Breast epithelium (tissue), 4 donors: ENCODE data around the gene CDC42SE2. TPM values are rescaled to one million over a fixed set of nuclear protein-coding genes. Genes with fewer than 3 reads are reported as not detected.

ENCODE experiments used
- DNase-seq, 2 donors: peaks; one replicate each; pipeline ENCODE4 v3.0.0-alpha.2; 2019; ENCODE audit warnings: low spot score in 2 of 2
- H3K27ac ChIP-seq, 2 donors: fragments of 200-600 bp; sonication (generic) in 1 of 2; one replicate each; pipeline ENCODE4 v1.5.1; 2016 to 2019; ENCODE audit warnings: mild to moderate bottlenecking in 1 of 2
- H3K27me3 ChIP-seq, 2 donors: fragments of 200-600 bp; sonication (generic) in 1 of 2; one replicate each; pipeline versions ENCODE4 v1.5.1 to v1.6.0; 2017 to 2019; ENCODE audit warnings: control low read depth in 1 of 2, mild to moderate bottlenecking in 1 of 2
- H3K36me3 ChIP-seq: fragments of 200-600 bp; one replicate; pipeline ENCODE4 v1.5.1; 2019
- H3K4me1 ChIP-seq, 2 donors: fragments of 200-600 bp; sonication (generic); one replicate each; pipeline ENCODE4 v1.5.1; 2016 to 2019; ENCODE audit warnings: control low read depth in 1 of 2
- H3K4me3 ChIP-seq, 3 donors: fragments of 200-600 bp; sonication (generic); 1 replicate in 2 of 3; 2 replicates in 1 of 3; pipeline ENCODE4 v1.5.1; 2016 to 2019; ENCODE audit warnings: mild to moderate bottlenecking in 3 of 3, moderate library complexity in 2 of 3
- H3K9me3 ChIP-seq, 2 donors: fragments of 200-600 bp; sonication (generic) in 1 of 2; one replicate each; pipeline ENCODE4 v1.5.1; 2016 to 2019; ENCODE audit warnings: control low read depth in 1 of 2
- CTCF ChIP-seq, 3 donors: fragments of 450-650 bp; IDR thresholded peaks; one replicate each; pipeline ENCODE4 v1.5.1; 2016 to 2017; ENCODE audit warnings: antibody characterized with exemption in 3 of 3, mild to moderate bottlenecking in 3 of 3, moderate library complexity in 3 of 3
- POLR2A ChIP-seq: fragments of 450-650 bp; IDR thresholded peaks from one replicate; pipeline ENCODE4 v1.6.1; 2016; ENCODE audit warnings: antibody characterized with exemption, mild to moderate bottlenecking, moderate library complexity
- POLR2AphosphoS5 ChIP-seq, 3 donors: sonication (generic); formaldehyde crosslinking; IDR thresholded peaks; one replicate each; pipeline ENCODE4 v1.6.1; 2017; ENCODE audit warnings: antibody characterized with exemption in 3 of 3
- intact Hi-C: fragments of 100-400 bp; cut with DNase I; formaldehyde crosslinking; loops from one replicate; pipeline ENCODE4 v1.15.1; 2023; ENCODE audit warnings: low total_unique reads
- total RNA-seq, 3 donors: library from RNA; depleted of rRNA; stranded (reverse); fragments of >200 nt; gene quantifications; one replicate each; pipeline ENCODE4 v1.1.0, GENCODE V29; 2016

The CDC42SE2 gene
- total RNA-seq, 3 donors from 2014 or later: 39.4 to 82.8 (median 41.0) TPM

DNA sequence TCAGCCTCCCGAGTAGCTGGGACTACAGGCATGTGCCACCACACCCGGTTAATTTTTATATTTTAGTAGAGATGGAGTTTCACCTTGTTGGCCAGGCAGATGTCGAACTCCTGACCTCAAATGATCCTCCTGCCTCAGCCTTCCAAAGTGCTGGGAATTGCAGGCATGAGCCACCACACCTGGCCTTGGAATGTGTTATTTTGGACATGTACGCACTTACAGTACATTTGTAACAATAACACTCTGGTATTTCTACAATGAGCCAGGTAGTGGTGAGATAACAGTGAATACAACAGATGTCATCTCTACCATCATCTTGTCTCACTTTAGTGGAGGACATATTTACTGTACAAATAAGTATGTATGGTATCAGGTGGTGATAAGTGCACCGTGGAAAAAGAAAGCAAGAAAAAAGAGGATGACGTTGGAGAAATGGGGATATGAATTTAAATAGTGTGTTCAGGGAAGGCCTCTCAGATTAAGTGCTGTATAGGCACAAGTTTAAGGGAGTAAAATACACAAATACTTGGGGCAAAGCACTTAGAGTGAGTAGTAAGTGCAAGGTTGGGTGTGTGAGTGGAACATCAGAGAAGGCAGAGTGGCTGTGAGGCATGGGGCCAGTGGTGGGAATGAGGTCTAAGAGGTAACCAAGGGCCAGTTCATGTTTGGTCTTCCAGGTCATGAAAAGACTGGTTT, 100.1 kb downstream of the CDC42SE2 start:
- DNase-seq: no peak
- Histone ChIP-seq H3K9me3 (no peaks in the 10 kb centered on the region), H3K27me3 (no peaks in the 10 kb centered on the region), H3K4me3 (no peak overlapping the region), H3K27ac (no peak overlapping the region), H3K4me1 (no peaks in the 10 kb centered on the region), H3K36me3 (no peaks in the 10 kb centered on the region)
- TF ChIP-seq CTCF (IDR thresholded peaks at IDR 0.05): no peak
- no peak for TF ChIP-seq POLR2AphosphoS5 (IDR thresholded peaks at IDR 0.05)
- TF ChIP-seq POLR2A: no peak
- intact Hi-C loops: no loop called here

DNA sequence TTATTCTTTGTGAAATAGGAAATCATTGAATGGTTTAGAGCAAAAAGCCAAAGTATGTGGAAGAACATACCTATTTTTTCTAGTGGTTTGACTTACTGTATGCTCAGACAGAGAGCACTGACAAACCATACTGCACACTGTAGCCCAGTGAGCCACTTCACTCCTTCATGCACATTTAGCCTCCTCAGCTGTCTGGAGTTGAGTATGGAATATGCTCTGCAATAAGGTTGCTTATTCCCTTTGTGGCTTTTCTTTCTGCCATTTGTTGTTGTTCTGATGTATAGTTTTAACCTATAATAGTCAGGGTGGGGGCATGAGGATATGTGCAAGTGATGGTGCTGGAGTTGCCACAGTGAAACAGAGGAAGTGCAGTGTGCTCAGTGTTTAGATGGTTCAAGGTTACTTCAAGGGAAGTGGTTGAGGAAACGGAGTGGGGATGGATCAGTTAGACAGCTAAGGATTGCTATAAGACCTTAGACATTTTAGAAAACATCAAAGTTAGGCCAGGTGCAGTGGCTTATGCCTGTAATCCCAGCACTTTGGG, 100.7 kb downstream of the CDC42SE2 start:
- H3K27ac ChIP-seq: no peak overlapping the region
- intact Hi-C loops: no loop called here
- H3K27me3 ChIP-seq: no peaks in the 10 kb centered on the region
- H3K4me1 ChIP-seq: no peaks in the 10 kb centered on the region
- H3K36me3 ChIP-seq: no peaks in the 10 kb centered on the region
- TF ChIP-seq POLR2A (no peak), CTCF (IDR thresholded peaks at IDR 0.05) (no peak), POLR2AphosphoS5 (IDR thresholded peaks at IDR 0.05) (no peak)
- no peak overlapping the region for H3K4me3 ChIP-seq
- DNase-seq: no peak
- H3K9me3 ChIP-seq: no peaks in the 10 kb centered on the region

DNA sequence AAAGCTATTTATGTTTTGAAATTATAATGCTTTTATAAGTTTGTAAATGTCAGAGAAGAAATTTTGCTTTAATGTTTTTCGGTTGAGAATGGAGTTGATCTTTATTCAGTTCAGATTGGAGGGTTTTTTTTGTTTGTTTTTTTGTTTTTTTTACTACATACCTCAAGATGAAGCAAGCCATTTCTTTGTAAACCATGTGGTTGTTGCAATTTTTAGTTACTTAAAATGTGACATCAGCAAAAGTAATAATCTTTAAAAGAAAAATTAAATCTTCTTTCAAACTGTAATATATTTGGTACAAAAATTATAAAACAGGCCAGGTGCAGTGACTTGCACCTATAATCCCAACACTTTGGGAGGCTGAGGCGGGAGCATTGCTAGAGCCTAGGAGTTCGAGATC, 102.6 kb downstream of the CDC42SE2 start:
- H3K4me1 ChIP-seq: no peaks in the 10 kb centered on the region
- no peaks in the 10 kb centered on the region for H3K36me3 ChIP-seq
- no peak overlapping the region for H3K4me3 ChIP-seq
- no peaks in the 10 kb centered on the region for H3K27me3 ChIP-seq
- no peak for TF ChIP-seq POLR2AphosphoS5 (IDR thresholded peaks at IDR 0.05)
- no peak for DNase-seq
- intact Hi-C loops: no loop called here
- no peak overlapping the region for H3K27ac ChIP-seq
- no peaks in the 10 kb centered on the region for H3K9me3 ChIP-seq

DNA sequence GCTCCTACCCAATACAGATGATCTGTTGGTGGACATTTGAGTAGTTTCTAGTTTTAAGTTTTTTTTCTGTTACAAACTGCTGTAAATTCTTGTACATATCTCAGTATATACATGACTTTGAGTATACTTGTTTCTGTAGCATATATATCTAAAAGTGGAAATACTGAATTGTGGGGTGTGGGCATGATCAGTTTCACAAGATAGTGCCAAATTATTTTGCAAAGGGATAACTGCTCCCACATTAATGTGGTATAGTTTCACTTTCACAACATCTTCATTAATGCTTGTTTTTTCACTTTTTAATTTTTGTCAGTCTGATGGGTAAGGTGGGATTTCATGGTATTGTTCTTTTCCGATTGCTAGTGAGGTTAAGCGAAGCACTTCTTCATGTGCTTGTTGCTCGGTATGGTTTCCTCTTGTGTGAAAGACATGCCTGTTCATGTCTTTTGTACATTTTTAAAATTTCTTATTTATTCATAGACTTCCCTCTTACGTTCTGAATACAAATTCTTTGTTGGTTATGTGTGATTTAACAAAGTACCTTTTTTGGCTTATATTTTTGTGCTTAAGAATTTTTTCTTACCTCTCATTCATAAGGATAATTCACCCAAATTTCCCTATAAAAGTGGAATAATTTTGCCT, 103.5 kb downstream of the CDC42SE2 start:
- intact Hi-C loops: no loop called here
- no peak for TF ChIP-seq CTCF (IDR thresholded peaks at IDR 0.05)
- no peak for TF ChIP-seq POLR2A
- TF ChIP-seq POLR2AphosphoS5 (IDR thresholded peaks at IDR 0.05): no peak
- no peaks in the 10 kb centered on the region for H3K9me3 ChIP-seq

GRCh38 chr5:131368866-131369265, 105.0 kb downstream of the CDC42SE2 start:
- TF ChIP-seq POLR2AphosphoS5 (IDR thresholded peaks at IDR 0.05) (no peak), CTCF (IDR thresholded peaks at IDR 0.05) (no peak), POLR2A (no peak)
- no peak for DNase-seq
- H3K9me3 ChIP-seq: no peaks in the 10 kb centered on the region
- H3K36me3 ChIP-seq: no peaks in the 10 kb centered on the region
- no peak overlapping the region for H3K4me3 ChIP-seq
- H3K27ac ChIP-seq: no peak overlapping the region
- no peaks in the 10 kb centered on the region for H3K4me1 ChIP-seq
- no peaks in the 10 kb centered on the region for H3K27me3 ChIP-seq
- intact Hi-C loops: no loop called here

More for the DNA sequence above, 103.5 kb downstream of the CDC42SE2 start:
- H3K4me3 ChIP-seq: no peak overlapping the region
- no peaks in the 10 kb centered on the region for H3K36me3 ChIP-seq
- no peak for DNase-seq
- H3K27me3 ChIP-seq: no peaks in the 10 kb centered on the region
- no peaks in the 10 kb centered on the region for H3K4me1 ChIP-seq
- H3K27ac ChIP-seq: no peak overlapping the region
